A673 (cell line): ENCODE data around the gene MIEF1. TPM values are rescaled to one million over a fixed set of nuclear protein-coding genes. Genes with fewer than 3 reads are reported as not detected.

ENCODE experiments used
- BruUV-seq: library from RNA; stranded (reverse); fragments of 400-500 nt; replicated peaks from 2 replicates; lab custom pipeline; 2021; lab: Mats Ljungman, UMichigan
- CTCF ChIA-PET: fragments of 300-600 bp; sonication (Branson Sonifier 250); formaldehyde crosslinking; loops from one replicate; lab custom pipeline; 2022; ENCODE audit warnings: antibody characterized with exemption; lab: Charles Lee
- POLR2A ChIA-PET: fragments of 300-600 bp; sonication (Branson Sonifier 250); formaldehyde crosslinking; loops from one replicate; lab custom pipeline; 2022; ENCODE audit warnings: antibody characterized with exemption; ENCODE audit not compliant: low non-redundant PET; lab: Charles Lee
- DNase-seq: peaks from one replicate; pipeline ENCODE4 v3.0.0-alpha.2; 2015; ENCODE audit warnings: low spot score
- H3K27ac ChIP-seq: fragments of 200-600 bp; sonication (generic); 2 replicates; pipeline ENCODE4 v1.5.1; 2016; ENCODE audit warnings: mixed run types, low read depth, mild to moderate bottlenecking, mixed read lengths, antibody characterized with exemption, low read length; ENCODE audit not compliant: poor library complexity, severe bottlenecking
- H3K27me3 ChIP-seq: fragments of 200-600 bp; sonication (generic); replicated peaks from 2 replicates; pipeline ENCODE4 v1.6.1; 2017; ENCODE audit warnings: mixed run types, low read depth, mild to moderate bottlenecking, mixed read lengths, antibody characterized with exemption, low read length; ENCODE audit not compliant: insufficient read depth, poor library complexity
- H3K36me3 ChIP-seq: fragments of 200-600 bp; sonication (generic); 2 replicates; pipeline ENCODE4 v1.6.1; 2016; ENCODE audit warnings: mixed run types, mild to moderate bottlenecking, mixed read lengths, antibody characterized with exemption, low read length; ENCODE audit not compliant: insufficient read depth, poor library complexity, severe bottlenecking
- H3K4me1 ChIP-seq: fragments of 200-600 bp; sonication (generic); 2 replicates; pipeline ENCODE4 v1.6.1; 2017; ENCODE audit warnings: mixed run types, mild to moderate bottlenecking, mixed read lengths, antibody characterized with exemption, low read length; ENCODE audit not compliant: insufficient read depth, poor library complexity, severe bottlenecking
- H3K4me3 ChIP-seq: fragments of 200-600 bp; sonication (generic); 2 replicates; pipeline ENCODE4 v1.5.1; 2016; ENCODE audit warnings: low read depth, mixed run types, mild to moderate bottlenecking, mixed read lengths, low read length; ENCODE audit not compliant: poor library complexity, severe bottlenecking
- H3K9me3 ChIP-seq: fragments of 200-600 bp; sonication (generic); 2 replicates; pipeline ENCODE4 v1.6.1; 2016; ENCODE audit warnings: mixed run types, low read depth, mild to moderate bottlenecking, mixed read lengths, antibody characterized with exemption, low read length; ENCODE audit not compliant: poor library complexity, severe bottlenecking
- CTCF ChIP-seq: fragments of 300-800, 200-600 bp; sonication (generic); conservative IDR thresholded peaks from 2 replicates; pipeline ENCODE4 v1.5.1; 2017; ENCODE audit warnings: low read depth, mild to moderate bottlenecking, antibody characterized with exemption, low read length, moderate library complexity, mixed read lengths
- EZH2 ChIP-seq: fragments of 200-600 bp; sonication (generic); IDR thresholded peaks from 2 replicates; pipeline ENCODE4 v1.6.1; 2017; ENCODE audit warnings: borderline replicate concordance, low read depth, mild to moderate bottlenecking, mixed read lengths, antibody characterized with exemption, low read length; ENCODE audit not compliant: poor library complexity, severe bottlenecking
- intact Hi-C: fragments of 100-400 bp; cut with micrococcal nuclease; formaldehyde crosslinking; loops from one replicate; pipeline ENCODE4 v1.10.0; 2022; ENCODE audit not compliant: unreplicated experiment
- total RNA-seq: library from RNA; stranded (reverse); gene quantifications from 2 replicates; pipeline ENCODE4 v1.2.3, GENCODE V29; 2021

Gene MIEF1
- total RNA-seq, 1 experiment from 2014 or later: 55.1 TPM

GRCh38 chr22:39486951-39487825, 14.9 kb upstream of the MIEF1 start:
- Histone ChIP-seq H3K36me3 (no peaks in the 10 kb centered on the region), H3K27me3 (no peaks in the 10 kb centered on the region), H3K4me3 (no peak overlapping the region), H3K9me3 (no peaks in the 10 kb centered on the region), H3K27ac (no peak overlapping the region), H3K4me1 (no peaks in the 10 kb centered on the region)
- DNase-seq: no peak
- intact Hi-C loops: no loop called here
- ChIA-PET CTCF (no interaction called here), POLR2A (no interaction called here)
- no TSS peak for BruUV-seq
- TF ChIP-seq EZH2 (no peak), CTCF (no peak)

DNA sequence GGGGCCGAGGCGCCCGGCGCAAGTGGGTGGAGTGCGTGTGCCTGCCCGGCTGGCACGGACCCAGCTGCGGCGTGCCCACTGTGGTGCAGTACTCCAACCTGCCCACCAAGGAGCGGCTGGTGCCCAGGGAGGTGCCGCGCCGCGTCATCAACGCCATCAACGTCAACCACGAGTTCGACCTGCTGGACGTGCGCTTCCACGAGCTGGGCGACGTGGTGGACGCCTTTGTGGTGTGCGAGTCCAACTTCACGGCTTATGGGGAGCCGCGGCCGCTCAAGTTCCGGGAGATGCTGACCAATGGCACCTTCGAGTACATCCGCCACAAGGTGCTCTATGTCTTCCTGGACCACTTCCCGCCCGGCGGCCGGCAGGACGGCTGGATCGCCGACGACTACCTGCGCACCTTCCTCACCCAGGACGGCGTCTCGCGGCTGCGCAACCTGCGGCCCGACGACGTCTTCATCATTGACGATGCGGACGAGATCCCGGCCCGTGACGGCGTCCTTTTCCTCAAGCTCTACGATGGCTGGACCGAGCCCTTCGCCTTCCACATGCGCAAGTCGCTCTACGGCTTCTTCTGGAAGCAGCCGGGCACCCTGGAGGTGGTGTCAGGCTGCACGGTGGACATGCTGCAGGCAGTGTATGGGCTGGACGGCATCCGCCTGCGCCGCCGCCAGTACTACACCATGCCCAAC, 14.1 kb upstream of the MIEF1 start:
- intact Hi-C loops: no loop called here
- H3K9me3 ChIP-seq: no peaks in the 10 kb centered on the region
- no peak for DNase-seq
- no TSS peak for BruUV-seq
- H3K4me3 ChIP-seq: no peak overlapping the region
- no peak for TF ChIP-seq CTCF
- TF ChIP-seq EZH2: no peak
- H3K27ac ChIP-seq: no peak overlapping the region
- H3K27me3 ChIP-seq: no peaks in the 10 kb centered on the region
- POLR2A ChIA-PET: no interaction called here
- no peaks in the 10 kb centered on the region for H3K4me1 ChIP-seq
- CTCF ChIA-PET: no interaction called here
- no peaks in the 10 kb centered on the region for H3K36me3 ChIP-seq

DNA sequence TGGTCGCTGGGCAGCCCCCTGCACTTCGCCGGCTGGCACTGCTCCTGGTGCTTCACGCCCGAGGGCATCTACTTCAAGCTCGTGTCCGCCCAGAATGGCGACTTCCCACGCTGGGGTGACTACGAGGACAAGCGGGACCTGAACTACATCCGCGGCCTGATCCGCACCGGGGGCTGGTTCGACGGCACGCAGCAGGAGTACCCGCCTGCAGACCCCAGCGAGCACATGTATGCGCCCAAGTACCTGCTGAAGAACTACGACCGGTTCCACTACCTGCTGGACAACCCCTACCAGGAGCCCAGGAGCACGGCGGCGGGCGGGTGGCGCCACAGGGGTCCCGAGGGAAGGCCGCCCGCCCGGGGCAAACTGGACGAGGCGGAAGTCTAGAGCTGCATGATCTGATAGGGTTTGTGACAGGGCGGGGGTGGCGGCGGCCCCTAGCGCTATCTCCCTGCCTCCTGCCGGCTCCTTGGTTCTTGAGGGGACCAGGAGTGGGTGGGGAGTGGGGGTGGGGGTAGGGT, 13.5 kb upstream of the MIEF1 start:
- ChIA-PET POLR2A (no interaction called here), CTCF (no interaction called here)

More for the DNA sequence above, 13.5 kb upstream of the MIEF1 start:
- no TSS peak for BruUV-seq
- no peak overlapping the region for H3K4me3 ChIP-seq
- no peaks in the 10 kb centered on the region for H3K9me3 ChIP-seq
- H3K4me1 ChIP-seq: no peaks in the 10 kb centered on the region
- DNase-seq: no peak
- no peaks in the 10 kb centered on the region for H3K36me3 ChIP-seq
- no peak for TF ChIP-seq CTCF
- no peak for TF ChIP-seq EZH2
- no peaks in the 10 kb centered on the region for H3K27me3 ChIP-seq
- intact Hi-C loops: no loop called here
- H3K27ac ChIP-seq: no peak overlapping the region
